A549 (cell line): ENCODE results near the gene ANP32A. TPM values are rescaled to one million over a fixed set of nuclear protein-coding genes. Genes with fewer than 3 reads are reported as not detected.

Source experiments
- ATAC-seq, 2 experiments: fragments of 200-7000 bp in 1 of 2; fragments of >200 bp in 1 of 2; cut with Nextera tagmentation in 1 of 2; cut with Tn5 transposase in 1 of 2; 3 replicates each; pipeline versions ENCODE4 v1.8.0 to v1.9.1; 2018 to 2020; ENCODE audit warnings: mild to moderate bottlenecking in 1 of 2, moderate library complexity in 1 of 2
- CTCF ChIA-PET: fragments of 300-600 bp; sonication (Branson Sonifier 250); formaldehyde crosslinking; extraction: SDS; loops from one replicate; lab custom pipeline; 2021; ENCODE audit warnings: antibody characterized with exemption, inconsistent platforms; lab: Yijun Ruan, JAX
- POLR2A ChIA-PET: fragments of 350-600 bp; formaldehyde crosslinking; extraction: SDS; loops from one replicate; lab custom pipeline; 2021; ENCODE audit warnings: antibody characterized with exemption, inconsistent platforms; lab: Yijun Ruan, JAX
- DNase-seq, 2 experiments: peaks; one replicate each; pipeline versions ENCODE4 v3.0.0 to v3.0.0-alpha.2; 2011 to 2016; ENCODE audit warnings: low read depth in 1 of 2, low spot score in 1 of 2
- FAIRE-seq: peaks from 2 replicates; lab custom pipeline; 2011; peaks lifted over from hg19 to GRCh38; lab: Jason Lieb, UNC
- H3K27ac ChIP-seq, 2 experiments: fragments of >200 bp; sonication (Bioruptor Twin); formaldehyde crosslinking; 3 replicates each; pipeline ENCODE4 v1.5.1; 2016 to 2017
- H3K4me1 ChIP-seq: fragments of >200 bp; sonication (Bioruptor Twin); formaldehyde crosslinking; 3 replicates; pipeline ENCODE4 v1.6.1; 2016
- H3K4me2 ChIP-seq: fragments of >200 bp; sonication (Bioruptor Twin); formaldehyde crosslinking; 3 replicates; pipeline ENCODE4 v1.6.1; 2016
- H3K4me3 ChIP-seq: fragments of >200 bp; sonication (Bioruptor Twin); formaldehyde crosslinking; 3 replicates; pipeline ENCODE4 v1.5.1; 2016
- H3K9me3 ChIP-seq: fragments of >200 bp; sonication (Bioruptor Twin); formaldehyde crosslinking; 3 replicates; pipeline ENCODE4 v1.6.1; 2016
- ATOH8 ChIP-seq: fragments of 250-450 bp; sonication (Bioruptor Pico); IDR thresholded peaks from 2 replicates; pipeline ENCODE4 v1.5.0; 2020; ENCODE audit warnings: low read depth, mild to moderate bottlenecking, moderate library complexity
- CBX2 ChIP-seq: fragments of 200-600 bp; sonication (generic); IDR thresholded peaks from 2 replicates; pipeline ENCODE4 v1.6.1; 2016; ENCODE audit warnings: low read depth, mild to moderate bottlenecking, borderline replicate concordance
- CEBPB ChIP-seq, 2 experiments: fragments of >200 bp in 1 of 2; sonication (Bioruptor Twin) in 1 of 2; formaldehyde crosslinking in 1 of 2; IDR thresholded peaks; 2 replicates each; pipeline ENCODE4 v1.6.1; 2012 to 2016
- CHD2 ChIP-seq: fragments of 150-350 bp; IDR thresholded peaks from 2 replicates; pipeline ENCODE4 v1.6.1; 2014; ENCODE audit warnings: low read length; ENCODE audit not compliant: partially characterized antibody
- CHD4 ChIP-seq: fragments of 200-600 bp; sonication (generic); IDR thresholded peaks from 2 replicates; pipeline ENCODE4 v1.6.1; 2016; ENCODE audit warnings: antibody characterized with exemption, mild to moderate bottlenecking, borderline replicate concordance
- EP300 ChIP-seq, 2 experiments: fragments of >200 bp; sonication (Bioruptor Twin); formaldehyde crosslinking; IDR thresholded peaks; 2 replicates in 1 of 2; 3 replicates in 1 of 2; pipeline ENCODE4 v1.6.1; 2016 to 2017
- HMGXB4 ChIP-seq: fragments of 250-450 bp; sonication (Bioruptor Pico); IDR thresholded peaks from 2 replicates; pipeline ENCODE4 v1.5.0; 2021; ENCODE audit warnings: mild to moderate bottlenecking, moderate library complexity, borderline replicate concordance
- HOXA7 ChIP-seq: fragments of 250-450 bp; sonication (Bioruptor Pico); IDR thresholded peaks from 2 replicates; pipeline ENCODE4 v1.5.0; 2020; ENCODE audit warnings: mild to moderate bottlenecking, moderate library complexity
- HOXB13 ChIP-seq: fragments of 250-450 bp; sonication (Bioruptor Pico); IDR thresholded peaks from 2 replicates; pipeline ENCODE4 v1.5.0; 2020; ENCODE audit warnings: low read depth, mild to moderate bottlenecking, moderate library complexity
- HOXB5 ChIP-seq: fragments of 250-450 bp; sonication (Bioruptor Pico); IDR thresholded peaks from 2 replicates; pipeline ENCODE4 v1.5.0; 2020; ENCODE audit warnings: mild to moderate bottlenecking, moderate library complexity
- KDM5A ChIP-seq: fragments of 200-600 bp; sonication (generic); IDR thresholded peaks from 2 replicates; pipeline ENCODE4 v1.6.1; 2016; ENCODE audit warnings: antibody characterized with exemption, mild to moderate bottlenecking
- NFE2L2 ChIP-seq: fragments of 150-350 bp; conservative IDR thresholded peaks from 2 replicates; pipeline ENCODE4 v1.6.1; 2014; ENCODE audit warnings: low read length
- NPAS2 ChIP-seq: fragments of 250-450 bp; sonication (Bioruptor Pico); IDR thresholded peaks from 2 replicates; pipeline ENCODE4 v1.8.0; 2022; ENCODE audit warnings: mild to moderate bottlenecking, moderate library complexity, borderline replicate concordance
- NR3C1 ChIP-seq: fragments of >200 bp; sonication (Bioruptor Twin); formaldehyde crosslinking; IDR thresholded peaks from 3 replicates; pipeline ENCODE4 v1.6.1; 2017
- PHF8 ChIP-seq: fragments of 200-600 bp; sonication (generic); IDR thresholded peaks from 2 replicates; pipeline ENCODE4 v1.6.1; 2016; ENCODE audit warnings: low read depth, mild to moderate bottlenecking, antibody characterized with exemption, moderate library complexity, borderline replicate concordance
- RAD21 ChIP-seq, 2 experiments: fragments of >200 bp in 1 of 2; sonication (Bioruptor Twin) in 1 of 2; formaldehyde crosslinking in 1 of 2; IDR thresholded peaks in 1 of 2; conservative IDR thresholded peaks in 1 of 2; 2 replicates in 1 of 2; 3 replicates in 1 of 2; pipeline ENCODE4 v1.6.1; 2012 to 2018; ENCODE audit warnings: inconsistent platforms in 1 of 2
- RCOR1 ChIP-seq: fragments of 150-350 bp; IDR thresholded peaks from 2 replicates; pipeline ENCODE4 v1.6.1; 2014; ENCODE audit warnings: antibody characterized with exemption, low read length, low read depth
- RFX5 ChIP-seq: fragments of 450-650 bp; IDR thresholded peaks from 2 replicates; pipeline ENCODE4 v1.7.1; 2014; ENCODE audit warnings: antibody characterized with exemption, mild to moderate bottlenecking, moderate library complexity
- SMC3 ChIP-seq: fragments of >200 bp; sonication (Bioruptor Twin); formaldehyde crosslinking; IDR thresholded peaks from 3 replicates; pipeline ENCODE4 v1.6.1; 2018; ENCODE audit warnings: inconsistent platforms
- ZSCAN20 ChIP-seq: fragments of 250-450 bp; sonication (Bioruptor Pico); IDR thresholded peaks from 2 replicates; pipeline ENCODE4 v1.8.0; 2022; ENCODE audit warnings: mild to moderate bottlenecking, moderate library complexity
- WGBS: methylation state at CpG from one replicate; pipeline ENCODE4 v1.1.6; 2017; ENCODE audit errors: missing lambda C conversion rate; 5-methylcytosine and 5-hydroxymethylcytosine counted together
- polyA plus RNA-seq, 4 experiments: library from polyadenylated mRNA; depleted of rRNA in 3 of 4; stranded (reverse); fragments of >200 nt; fragmentation: RNase III in 1 of 4; extraction: RNeasy Plus Mini Kit Qiagen cat#74134 plus additional on column Dnase treatment in 1 of 4; gene quantifications; 2 replicates in 3 of 4; 3 replicates in 1 of 4; pipeline ENCODE4 v1.2.3, GENCODE V29; 2011 to 2017

Gene ANP32A
- polyA plus RNA-seq, 2 of the 4 experiments (the other 2 are of a cell fraction), result 208 to 354 TPM

GRCh38 chr15:68816158-68816557 lies 4.5 kb downstream of the ANP32A start (continued):
- TF ChIP-seq HMGXB4 (CRISPR knock-in tag), result no peak
- TF ChIP-seq HOXB13 (CRISPR knock-in tag), result no peak
- no peak for TF ChIP-seq NR3C1
- TF ChIP-seq CBX2, result no peak
- TF ChIP-seq, all 56 proteins: peak for 0

DNA sequence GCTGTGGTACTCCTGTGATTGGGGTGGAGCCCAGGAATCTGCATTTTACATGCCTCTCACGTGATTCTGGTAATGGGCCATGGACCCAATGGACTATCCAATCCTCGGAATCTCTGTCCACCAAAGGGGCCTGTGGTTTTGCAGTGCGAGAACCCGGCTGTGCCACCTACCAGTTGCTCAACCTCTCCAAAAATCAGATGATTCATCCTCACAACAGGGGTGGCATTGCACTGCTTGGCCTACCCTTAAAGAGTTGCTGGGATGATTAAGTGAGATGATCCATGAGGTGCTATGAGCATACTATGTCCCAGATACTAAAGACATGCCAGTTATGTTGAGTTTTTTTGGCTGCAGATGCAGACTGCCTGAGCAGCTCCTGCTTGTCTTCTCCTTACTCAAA lies 5.1 kb downstream of the ANP32A start:
- TF ChIP-seq HMGXB4 (CRISPR knock-in tag) (no peak), CEBPB (IDR thresholded peaks at IDR 0.05) (peak in 1 of 2 experiments; percentile 54; a peak in 1 of 4 replicates), EP300 (IDR thresholded peaks at IDR 0.05) (no peak), CBX2 (no peak), ZSCAN20 (CRISPR knock-in tag) (no peak), KDM5A (no peak), CHD4 (no peak)
- no peak for DNase-seq
- ChIA-PET POLR2A (no interaction called here), CTCF (interaction anchor here (0.8 to 3.3 kb wide), 6 partner anchors 26 to 142 kb away, joined by 3 to 14 read pairs (median 6); no protein-coding TSS in a partner anchor)
- no peak for FAIRE-seq
- 65% methylated on average over 4 of the region's 4 CpGs for WGBS
- Histone ChIP-seq H3K4me3 (no peak overlapping the region), H3K4me1 (peaks cover 40% of the 10 kb centered on the region), H3K27ac (peak overlapping the region in 1 of 2 experiments; percentile 98; a peak in 1 of 6 replicates), H3K4me2 (peak overlapping the region; percentile 88), H3K9me3 (no peaks in the 10 kb centered on the region)
- ATAC-seq, result no peak

GRCh38 chr15:68814596-68814995 lies 6.1 kb downstream of the ANP32A start:
- DNase-seq (no peak), ATAC-seq (no peak), FAIRE-seq (no peak)
- Histone ChIP-seq H3K4me2 (no peak overlapping the region), H3K9me3 (no peaks in the 10 kb centered on the region), H3K27ac (no peak overlapping the region), H3K4me1 (peaks cover 40% of the 10 kb centered on the region), H3K4me3 (no peak overlapping the region)
- WGBS, result 90% methylated on average over 6 of the region's 6 CpGs
- TF ChIP-seq RAD21 (conservative IDR thresholded peaks at IDR 0.05 in 1 of 2, IDR thresholded peaks at IDR 0.05 in 1 of 2), result no peak
- TF ChIP-seq SMC3, result no peak
- no peak for TF ChIP-seq NFE2L2
- ChIA-PET CTCF (interaction anchor here (0.9 to 3.3 kb wide), 4 partner anchors 10 to 65 kb away, joined by 3 to 14 read pairs (median 4); no protein-coding TSS in a partner anchor), POLR2A (no interaction called here)

DNA sequence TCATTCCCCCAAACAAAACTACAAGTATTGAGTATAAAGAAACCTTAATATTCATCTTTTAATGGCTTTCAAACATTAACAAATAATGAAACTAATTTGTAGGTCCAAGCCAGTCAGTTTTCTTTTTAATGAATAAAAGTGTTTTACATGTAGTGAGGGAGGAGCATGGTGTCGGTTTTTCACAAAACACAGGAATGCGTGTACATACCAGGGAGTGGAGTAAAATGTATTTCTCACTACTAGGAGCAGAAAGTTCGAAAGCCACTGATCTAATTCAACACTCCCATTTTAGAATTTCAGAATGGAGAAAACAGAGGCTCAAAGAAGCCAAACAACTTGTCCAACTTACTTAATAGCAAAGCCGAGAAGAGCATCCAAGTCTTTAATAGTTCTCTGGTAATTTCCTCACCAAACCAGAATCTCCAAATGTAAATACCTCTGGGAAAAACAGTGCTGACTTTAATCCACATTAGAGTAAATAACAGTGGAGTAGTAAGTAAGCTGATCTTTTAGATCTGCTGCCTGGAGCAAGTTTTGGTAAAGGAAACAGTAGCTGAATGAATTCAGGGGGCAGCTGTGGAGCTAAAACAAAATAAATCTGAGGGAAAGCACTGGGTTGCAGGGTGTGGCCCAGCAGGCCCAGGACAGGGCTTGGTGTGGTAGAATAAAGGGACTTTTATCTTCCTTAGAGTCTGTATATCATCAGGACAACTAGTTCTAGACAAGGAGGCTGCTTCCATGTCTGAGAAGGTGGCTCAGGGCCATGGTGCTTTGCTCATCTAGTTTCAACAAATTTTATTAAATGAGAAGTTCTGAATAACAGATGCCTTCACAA lies 7.9 kb downstream of the ANP32A start:
- H3K27ac ChIP-seq, result no peak overlapping the region

More for the DNA sequence above, 7.9 kb downstream of the ANP32A start:
- ATAC-seq (no peak), DNase-seq (no peak), FAIRE-seq (no peak)
- no peak overlapping the region for H3K4me3 ChIP-seq
- H3K4me1 ChIP-seq, result peaks cover 40% of the 10 kb centered on the region
- H3K9me3 ChIP-seq, result no peaks in the 10 kb centered on the region
- ChIA-PET CTCF (interaction anchor here (0.6 to 3.3 kb wide), 6 partner anchors 8 to 67 kb away, joined by 3 to 14 read pairs (median 4); no protein-coding TSS in a partner anchor), POLR2A (interaction anchor here (0.7 kb wide), 1 partner anchor 252 kb away, joined by 5 read pairs; no protein-coding TSS in a partner anchor)
- TF ChIP-seq HOXB5 (CRISPR knock-in tag) (no peak), CHD2 (no peak), HOXA7 (no peak), NPAS2 (CRISPR knock-in tag) (no peak), ATOH8 (CRISPR knock-in tag) (no peak), RCOR1 (no peak), EP300 (IDR thresholded peaks at IDR 0.05) (no peak), RFX5 (no peak), PHF8 (no peak)
- H3K4me2 ChIP-seq, result peak overlapping the region; percentile 29; the same call in 2 of the 3 replicates
- 60% methylated on average over 4 of the region's 4 CpGs for WGBS
